H1 (cell line): ENCODE data around the gene ITSN1.

Source experiments
- ASH2L ChIP-seq: fragments of 200-600, 300-600 bp; sonication (generic); IDR thresholded peaks from one replicate; pipeline ENCODE4 v1.7.1; 2017; ENCODE audit warnings: low read length
- CEBPB ChIP-seq: IDR thresholded peaks from 2 replicates; pipeline ENCODE4 v1.6.1; 2012; ENCODE audit warnings: low read depth, low read length
- CTBP2 ChIP-seq: IDR thresholded peaks from 2 replicates; pipeline ENCODE4 v1.7.0; 2011; ENCODE audit warnings: borderline replicate concordance, mild to moderate bottlenecking, moderate library complexity, mixed read lengths, low read length; ENCODE audit not compliant: insufficient read depth, insufficient read length
- E2F6 ChIP-seq: IDR thresholded peaks from 2 replicates; pipeline ENCODE4 v1.6.1; 2012; ENCODE audit warnings: inconsistent platforms
- EGR1 ChIP-seq: IDR thresholded peaks from 2 replicates; pipeline ENCODE4 v1.6.1; 2011; ENCODE audit warnings: low read depth, low read length, borderline replicate concordance
- EP300 ChIP-seq, 2 experiments: IDR thresholded peaks; 1 replicate in 1 of 2; 2 replicates in 1 of 2; pipeline ENCODE4 v1.6.1; 2011 to 2012; ENCODE audit warnings: low read depth in 2 of 2, low read length in 2 of 2, mild to moderate bottlenecking in 2 of 2, borderline replicate concordance in 1 of 2, inconsistent platforms in 1 of 2, moderate library complexity in 1 of 2
- MAX ChIP-seq: IDR thresholded peaks from 2 replicates; pipeline ENCODE4 v1.6.1; 2012; ENCODE audit warnings: inconsistent platforms
- NRF1 ChIP-seq: IDR thresholded peaks from 2 replicates; pipeline ENCODE4 v1.6.1; 2011; ENCODE audit warnings: mild to moderate bottlenecking, low read depth, low read length, improper control_type of control experiment
- POLR2AphosphoS5 ChIP-seq: IDR thresholded peaks from 2 replicates; pipeline ENCODE4 v1.6.1; 2011; ENCODE audit warnings: low read depth, low read length
- SIRT6 ChIP-seq: IDR thresholded peaks from one replicate; pipeline ENCODE4 v1.7.1; 2012; ENCODE audit warnings: low read length, inconsistent platforms
- SP2 ChIP-seq: IDR thresholded peaks from 2 replicates; pipeline ENCODE4 v1.6.1; 2012; ENCODE audit warnings: mild to moderate bottlenecking, low read length, inconsistent platforms
- TBP ChIP-seq: IDR thresholded peaks from 2 replicates; pipeline ENCODE4 v1.6.1; 2011; ENCODE audit warnings: low read depth, low read length, improper control_type of control experiment
- ZNF274 ChIP-seq: IDR thresholded peaks from 2 replicates; pipeline ENCODE4 v1.7.0; 2012; ENCODE audit warnings: low read length, borderline replicate concordance; ENCODE audit errors: extremely low read depth
- TF ChIP-seq, protein P1 (sequence below), 3 experiments: IDR thresholded peaks; 1 replicate in 2 of 3; 2 replicates in 1 of 3; pipeline versions ENCODE4 v1.5.1 to v1.6.1; 2011; ENCODE audit warnings: low read length in 3 of 3, mild to moderate bottlenecking in 3 of 3, inconsistent platforms in 2 of 3, low read depth in 1 of 3, moderate library complexity in 1 of 3; ENCODE audit not compliant: insufficient read depth in 1 of 3; ENCODE audit errors: control extremely low read depth in 1 of 3

- no peak for TF ChIP-seq CEBPB
- TF ChIP-seq, protein P1, sequence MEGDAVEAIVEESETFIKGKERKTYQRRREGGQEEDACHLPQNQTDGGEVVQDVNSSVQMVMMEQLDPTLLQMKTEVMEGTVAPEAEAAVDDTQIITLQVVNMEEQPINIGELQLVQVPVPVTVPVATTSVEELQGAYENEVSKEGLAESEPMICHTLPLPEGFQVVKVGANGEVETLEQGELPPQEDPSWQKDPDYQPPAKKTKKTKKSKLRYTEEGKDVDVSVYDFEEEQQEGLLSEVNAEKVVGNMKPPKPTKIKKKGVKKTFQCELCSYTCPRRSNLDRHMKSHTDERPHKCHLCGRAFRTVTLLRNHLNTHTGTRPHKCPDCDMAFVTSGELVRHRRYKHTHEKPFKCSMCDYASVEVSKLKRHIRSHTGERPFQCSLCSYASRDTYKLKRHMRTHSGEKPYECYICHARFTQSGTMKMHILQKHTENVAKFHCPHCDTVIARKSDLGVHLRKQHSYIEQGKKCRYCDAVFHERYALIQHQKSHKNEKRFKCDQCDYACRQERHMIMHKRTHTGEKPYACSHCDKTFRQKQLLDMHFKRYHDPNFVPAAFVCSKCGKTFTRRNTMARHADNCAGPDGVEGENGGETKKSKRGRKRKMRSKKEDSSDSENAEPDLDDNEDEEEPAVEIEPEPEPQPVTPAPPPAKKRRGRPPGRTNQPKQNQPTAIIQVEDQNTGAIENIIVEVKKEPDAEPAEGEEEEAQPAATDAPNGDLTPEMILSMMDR (IDR thresholded peaks at IDR 0.05; ENCODE audit: control extremely low read depth in 1 of 3, insufficient read depth in 1 of 3, low read depth in 1 of 3, low read length in 3 of 3) = no peak
- no peak for TF ChIP-seq POLR2AphosphoS5
- no peak for TF ChIP-seq SIRT6
- no peak for TF ChIP-seq MAX
- TF ChIP-seq CTBP2 = no peak
- TF ChIP-seq E2F6 = no peak
- TF ChIP-seq EGR1 = no peak
- TF ChIP-seq ZNF274 = no peak
- no peak for TF ChIP-seq SP2
- no peak for TF ChIP-seq NRF1
- no peak for TF ChIP-seq EP300 (IDR thresholded peaks at IDR 0.05; ENCODE audit: borderline replicate concordance in 1 of 2, low read depth in 2 of 2, low read length in 2 of 2)
- no peak for TF ChIP-seq ASH2L
- no peak for TF ChIP-seq TBP
Measured at GRCh38 chr21:33655588-33656221, 13.4 kb downstream of the ITSN1 start.
